ENCODE measurements around the gene KCNK5. TPM values are rescaled to one million over a fixed set of nuclear protein-coding genes. Genes with fewer than 3 reads are reported as not detected.

KCNK5 gene
- total RNA-seq, 2 experiments from 2014 or later: 8.6 to 9.2 TPM

- no peaks in the 10 kb centered on the region for H3K36me3 Mint-ChIP-seq (ENCODE audit: low read depth)
- no peak for DNase-seq
- peaks cover 3% of the 10 kb centered on the region for H3K4me1 Mint-ChIP-seq
- H3K4me3 Mint-ChIP-seq: no peak overlapping the region
- H3K27me3 Mint-ChIP-seq: no peaks in the 10 kb centered on the region
- POLR2A ChIA-PET: no interaction called here
- H3K9me3 Mint-ChIP-seq: peaks cover 2% of the 10 kb centered on the region
- H3K27ac Mint-ChIP-seq: no peak overlapping the region
- CTCF ChIA-PET: interaction anchor here (0.8 to 9.9 kb wide), 3 partner anchors 14 to 140 kb away, joined by 3 to 195 read pairs (median 5); no protein-coding TSS in a partner anchor
Observed at GRCh38 chr6:39169448-39170344, 59.6 kb downstream of the KCNK5 start.

GRCh38 chr6:39167866-39168625, 61.2 kb downstream of the KCNK5 start:
- Mint-ChIP-seq H3K36me3 (ENCODE audit: low read depth) (no peaks in the 10 kb centered on the region), H3K4me1 (peaks cover 5% of the 10 kb centered on the region), H3K27me3 (no peaks in the 10 kb centered on the region), H3K27ac (no peak overlapping the region), H3K4me3 (no peak overlapping the region), H3K9me3 (peaks cover 2% of the 10 kb centered on the region)
- ChIA-PET POLR2A (interaction anchor here (0.9 to 3.6 kb wide), 2 partner anchors 135 kb away, joined by 3 to 10 read pairs; no protein-coding TSS in a partner anchor), CTCF (interaction anchor here (1.2 to 9.9 kb wide), 7 partner anchors 13 to 296 kb away, joined by 3 to 195 read pairs (median 5); no protein-coding TSS in a partner anchor)
- DNase-seq: no peak

GRCh38 chr6:39167321-39167720, 62.0 kb downstream of the KCNK5 start:
- H3K9me3 Mint-ChIP-seq: peaks cover 2% of the 10 kb centered on the region
- ChIA-PET POLR2A (interaction anchor here (3.6 kb wide), 1 partner anchor 136 kb away, joined by 10 read pairs; no protein-coding TSS in a partner anchor), CTCF (interaction anchor here (0.8 to 9.9 kb wide), 7 partner anchors 15 to 295 kb away, joined by 3 to 195 read pairs (median 4); no protein-coding TSS in a partner anchor)
- no peak for DNase-seq
- H3K36me3 Mint-ChIP-seq (ENCODE audit: low read depth): no peaks in the 10 kb centered on the region
- H3K4me3 Mint-ChIP-seq: no peak overlapping the region
- H3K27me3 Mint-ChIP-seq: no peaks in the 10 kb centered on the region
- peaks cover 5% of the 10 kb centered on the region for H3K4me1 Mint-ChIP-seq
- no peak overlapping the region for H3K27ac Mint-ChIP-seq

- H3K27me3 Mint-ChIP-seq: no peaks in the 10 kb centered on the region
- ChIA-PET POLR2A (interaction anchor here (3.6 kb wide), 1 partner anchor 136 kb away, joined by 10 read pairs; no protein-coding TSS in a partner anchor), CTCF (interaction anchor here (0.7 to 9.9 kb wide), 7 partner anchors 10 to 143 kb away, joined by 3 to 195 read pairs (median 4); no protein-coding TSS in a partner anchor)
- no peak overlapping the region for H3K27ac Mint-ChIP-seq
- peaks cover 5% of the 10 kb centered on the region for H3K4me1 Mint-ChIP-seq
- no peak for DNase-seq
- no peaks in the 10 kb centered on the region for H3K36me3 Mint-ChIP-seq (ENCODE audit: low read depth)
- peaks cover 2% of the 10 kb centered on the region for H3K9me3 Mint-ChIP-seq
- no peak overlapping the region for H3K4me3 Mint-ChIP-seq
Observed at GRCh38 chr6:39166912-39167290, 62.4 kb downstream of the KCNK5 start.

- Mint-ChIP-seq H3K27me3 (no peaks in the 10 kb centered on the region), H3K4me3 (no peak overlapping the region), H3K4me1 (peaks cover 5% of the 10 kb centered on the region), H3K36me3 (ENCODE audit: low read depth) (no peaks in the 10 kb centered on the region), H3K9me3 (no peaks in the 10 kb centered on the region), H3K27ac (no peak overlapping the region)
- POLR2A ChIA-PET: interaction anchor here (0.9 to 3.6 kb wide), 2 partner anchors 57 to 137 kb away, joined by 3 to 10 read pairs; no protein-coding TSS in a partner anchor
- CTCF ChIA-PET: interaction anchor here (0.7 to 9.9 kb wide), 9 partner anchors 10 to 170 kb away, joined by 3 to 195 read pairs (median 3); no protein-coding TSS in a partner anchor
- peak; percentile 84 for DNase-seq
Observed at GRCh38 chr6:39166189-39166911, 62.9 kb downstream of the KCNK5 start.

GRCh38 chr6:39157511-39157910, 71.8 kb downstream of the KCNK5 start:
- Mint-ChIP-seq H3K27ac (no peak overlapping the region), H3K9me3 (peaks cover 2% of the 10 kb centered on the region), H3K36me3 (ENCODE audit: low read depth) (peaks cover 6% of the 10 kb centered on the region), H3K4me1 (peaks cover 12% of the 10 kb centered on the region), H3K27me3 (no peaks in the 10 kb centered on the region), H3K4me3 (no peak overlapping the region)
- CTCF ChIA-PET: no interaction called here
- no peak for DNase-seq
- POLR2A ChIA-PET: no interaction called here

- peaks cover 18% of the 10 kb centered on the region for H3K4me1 Mint-ChIP-seq
- H3K4me3 Mint-ChIP-seq: no peak overlapping the region
- ChIA-PET CTCF (interaction anchor here (1.1 kb wide), 1 partner anchor 9 kb away, joined by 3 read pairs; no protein-coding TSS in a partner anchor), POLR2A (no interaction called here)
- H3K9me3 Mint-ChIP-seq: peaks cover 2% of the 10 kb centered on the region
- peaks cover 6% of the 10 kb centered on the region for H3K36me3 Mint-ChIP-seq (ENCODE audit: low read depth)
- DNase-seq: no peak
- no peak overlapping the region for H3K27ac Mint-ChIP-seq
- H3K27me3 Mint-ChIP-seq: peaks cover 5% of the 10 kb centered on the region
Observed at GRCh38 chr6:39156801-39157200, 72.5 kb downstream of the KCNK5 start.

- Mint-ChIP-seq H3K4me1 (peaks cover 22% of the 10 kb centered on the region), H3K27ac (no peak overlapping the region), H3K27me3 (peaks cover 16% of the 10 kb centered on the region), H3K4me3 (no peak overlapping the region), H3K9me3 (peaks cover 2% of the 10 kb centered on the region), H3K36me3 (ENCODE audit: low read depth) (peaks cover 2% of the 10 kb centered on the region)
- no peak for DNase-seq
- ChIA-PET CTCF (no interaction called here), POLR2A (no interaction called here)
Observed at GRCh38 chr6:39154705-39155104, 74.6 kb downstream of the KCNK5 start.

- peak overlapping the region; percentile 11 for H3K27ac Mint-ChIP-seq
Observed at GRCh38 chr6:39153766-39154397, 75.4 kb downstream of the KCNK5 start.

GRCh38 chr6:39152262-39152661, 77.0 kb downstream of the KCNK5 start:
- H3K27me3 Mint-ChIP-seq: peaks cover 27% of the 10 kb centered on the region
- no peak for DNase-seq
- H3K4me1 Mint-ChIP-seq: peaks cover 25% of the 10 kb centered on the region
- no peaks in the 10 kb centered on the region for H3K36me3 Mint-ChIP-seq (ENCODE audit: low read depth)
- no peak overlapping the region for H3K4me3 Mint-ChIP-seq
- H3K9me3 Mint-ChIP-seq: no peaks in the 10 kb centered on the region
- POLR2A ChIA-PET: interaction anchor here (1.3 kb wide), 1 partner anchor 38 kb away, joined by 5 read pairs; the partner anchor contains the start of gene SAYSD1
- H3K27ac Mint-ChIP-seq: no peak overlapping the region
- CTCF ChIA-PET: interaction anchor here (0.9 to 2.4 kb wide), 6 partner anchors 14 to 158 kb away, joined by 3 to 10 read pairs (median 4); no protein-coding TSS in a partner anchor

More at GRCh38 chr6:39153766-39154397, 75.4 kb downstream of the KCNK5 start:
- Mint-ChIP-seq H3K27me3 (peaks cover 22% of the 10 kb centered on the region), H3K36me3 (ENCODE audit: low read depth) (no peaks in the 10 kb centered on the region), H3K4me3 (no peak overlapping the region), H3K4me1 (peaks cover 22% of the 10 kb centered on the region), H3K9me3 (peaks cover 2% of the 10 kb centered on the region)
- DNase-seq: peak; percentile 23
- POLR2A ChIA-PET: no interaction called here
- CTCF ChIA-PET: interaction anchor here (2.4 kb wide), 1 partner anchor 156 kb away, joined by 10 read pairs; no protein-coding TSS in a partner anchor

GRCh38 chr6:39151211-39151610, 78.1 kb downstream of the KCNK5 start:
- ChIA-PET CTCF (no interaction called here), POLR2A (no interaction called here)
- Mint-ChIP-seq H3K4me1 (peaks cover 25% of the 10 kb centered on the region), H3K9me3 (no peaks in the 10 kb centered on the region), H3K4me3 (no peak overlapping the region), H3K36me3 (ENCODE audit: low read depth) (no peaks in the 10 kb centered on the region), H3K27ac (no peak overlapping the region), H3K27me3 (peaks cover 27% of the 10 kb centered on the region)
- DNase-seq: no peak

All from activated CD4-positive, alpha-beta memory T cell treated with anti-CD3 and anti-CD28 coated beads, Interleukin-2, amount 10 ng/mL, durations not matched to agents 7 days and 5 days (primary cell).